ENCODE results near the gene FES. TPM values are rescaled to one million over a fixed set of nuclear protein-coding genes. Genes with fewer than 3 reads are reported as not detected.

Gene FES
- total RNA-seq, 1 experiment from 2014 or later: 0.46 TPM

DNA sequence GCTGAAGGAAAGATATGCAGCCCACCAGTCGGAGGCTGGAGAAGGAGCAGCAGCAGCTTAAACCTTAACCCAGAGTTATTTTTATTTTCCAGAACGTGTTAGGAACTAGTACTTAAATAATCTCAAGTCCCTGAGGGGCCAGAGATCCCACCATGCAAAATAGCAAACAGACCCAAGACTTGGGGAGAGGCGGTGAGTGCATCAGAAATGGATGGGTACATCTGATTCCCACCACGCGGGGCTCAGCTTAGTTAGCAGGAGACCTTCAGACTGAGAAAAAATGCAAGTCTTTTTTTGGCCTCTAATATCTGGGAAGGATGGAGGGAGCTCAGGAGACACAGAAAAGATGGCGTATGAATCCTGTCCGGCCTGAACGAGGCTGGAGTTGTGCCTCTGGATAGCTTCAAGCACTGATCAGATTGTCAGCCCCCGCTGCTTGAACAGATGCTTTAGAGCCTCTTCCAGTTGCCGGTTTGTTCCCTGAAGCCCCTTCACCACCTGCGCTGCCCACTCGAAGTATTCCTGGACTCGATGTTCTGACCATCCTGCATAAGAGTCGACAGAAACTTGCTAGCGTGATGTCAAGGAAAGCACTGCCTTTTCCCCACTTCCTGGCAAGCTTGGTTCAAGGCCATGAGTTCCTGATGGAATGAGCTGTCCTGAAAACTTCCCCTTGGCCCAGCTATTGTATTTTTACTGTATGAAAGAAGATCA, 46.7 kb downstream of the FES start:
- no peak for DNase-seq (ENCODE audit: low read depth)

DNA sequence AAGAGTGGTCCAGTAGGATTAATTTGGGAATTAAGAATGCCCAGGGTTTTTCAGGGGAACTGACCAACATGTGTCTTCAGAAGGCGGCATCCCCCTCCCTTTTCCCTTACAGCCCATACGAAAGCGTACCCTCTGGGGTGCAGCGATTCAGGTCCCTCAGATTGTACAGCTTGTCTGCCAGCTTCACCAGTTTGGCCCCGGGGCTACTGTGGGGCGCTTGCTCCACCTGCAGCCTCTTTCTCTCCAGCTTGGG, 47.2 kb downstream of the FES start:
- no peak for DNase-seq (ENCODE audit: low read depth)

DNA sequence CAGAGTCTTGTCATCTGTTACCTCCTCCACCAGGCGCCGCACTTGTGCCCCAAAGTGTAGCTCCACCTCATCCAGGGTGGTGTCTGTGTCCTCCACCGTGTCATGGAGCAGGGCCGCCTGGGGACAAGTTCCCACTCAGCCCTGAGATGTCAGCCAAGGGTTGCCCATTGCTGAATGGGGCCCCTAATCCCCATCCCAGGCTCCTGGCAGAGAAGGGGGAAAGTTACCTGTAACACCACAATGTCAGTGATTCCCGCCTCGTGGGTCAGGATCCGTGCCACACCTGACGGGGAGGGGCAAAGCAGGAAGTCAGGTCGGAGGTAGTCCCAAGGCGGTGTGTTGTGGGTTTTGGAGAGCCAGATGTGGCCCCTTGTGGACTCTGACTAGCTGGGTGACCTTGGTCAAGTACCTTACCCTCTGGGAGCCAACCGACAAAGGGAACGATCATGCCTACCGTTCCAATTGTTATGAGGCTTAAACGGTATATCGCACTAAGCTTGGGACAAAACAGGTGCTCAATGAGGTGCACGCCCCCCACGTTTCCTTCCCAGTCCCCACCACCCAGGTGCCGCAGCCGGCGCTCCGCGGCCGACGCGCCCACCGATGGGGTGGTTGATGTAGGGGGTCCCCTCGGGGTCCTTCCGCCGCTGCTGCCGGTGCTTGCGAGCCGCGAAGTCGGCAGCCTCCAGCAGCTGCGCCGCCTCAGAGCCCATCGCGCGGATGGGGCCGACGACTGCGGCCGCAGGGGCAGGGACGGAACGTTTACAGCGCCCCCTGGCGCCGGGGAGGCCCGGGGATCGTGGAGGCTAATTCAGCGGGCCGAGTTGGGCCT, 47.7 kb downstream of the FES start, which contains the start of gene HDDC3:
Gene HDDC3 (minus strand): TSS at position 722 of the 832 bp plus-strand sequence. CDS start 9 bp downstream, at position 713.
- peak; percentile 83 for DNase-seq (ENCODE audit: low read depth)

DNA sequence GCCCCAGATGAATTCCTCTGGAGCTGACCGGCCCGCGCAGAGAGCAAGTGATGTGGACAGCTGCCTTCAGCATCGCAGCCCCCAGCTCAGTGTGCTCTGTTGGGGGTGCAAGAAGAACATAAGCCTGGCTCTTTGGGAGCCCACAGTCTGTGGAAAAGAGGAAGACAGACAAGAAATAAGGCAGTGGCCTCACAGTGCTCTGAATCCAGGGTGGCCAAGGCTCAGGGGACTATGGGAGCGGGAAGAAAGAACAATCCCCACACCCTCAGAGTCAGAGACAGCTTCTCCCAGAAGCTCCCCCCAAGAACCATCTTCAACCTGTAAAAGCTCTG, 48.3 kb downstream of the FES start:
- DNase-seq (ENCODE audit: low read depth): no peak

DNA sequence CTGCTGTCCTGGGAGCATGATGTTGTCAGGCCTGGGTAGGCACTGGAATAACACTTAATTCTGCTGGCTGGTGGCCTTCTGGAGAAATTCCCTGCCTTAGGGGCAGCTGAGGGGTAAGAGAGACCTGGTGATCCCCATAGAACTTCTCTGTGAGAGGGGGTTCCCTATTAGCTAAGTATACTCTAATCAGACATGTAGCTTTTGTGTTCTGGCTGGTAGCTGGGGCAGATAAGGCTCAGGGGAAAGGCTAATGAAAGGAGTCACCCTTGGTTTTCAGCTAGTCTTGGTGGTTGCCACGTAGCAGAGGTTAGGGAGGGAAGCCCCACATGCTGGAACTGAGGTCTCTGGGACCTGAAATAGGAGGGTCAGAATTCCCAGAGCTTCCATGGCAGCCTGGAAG, 49.0 kb downstream of the FES start:
- DNase-seq (ENCODE audit: low read depth): no peak

DNA sequence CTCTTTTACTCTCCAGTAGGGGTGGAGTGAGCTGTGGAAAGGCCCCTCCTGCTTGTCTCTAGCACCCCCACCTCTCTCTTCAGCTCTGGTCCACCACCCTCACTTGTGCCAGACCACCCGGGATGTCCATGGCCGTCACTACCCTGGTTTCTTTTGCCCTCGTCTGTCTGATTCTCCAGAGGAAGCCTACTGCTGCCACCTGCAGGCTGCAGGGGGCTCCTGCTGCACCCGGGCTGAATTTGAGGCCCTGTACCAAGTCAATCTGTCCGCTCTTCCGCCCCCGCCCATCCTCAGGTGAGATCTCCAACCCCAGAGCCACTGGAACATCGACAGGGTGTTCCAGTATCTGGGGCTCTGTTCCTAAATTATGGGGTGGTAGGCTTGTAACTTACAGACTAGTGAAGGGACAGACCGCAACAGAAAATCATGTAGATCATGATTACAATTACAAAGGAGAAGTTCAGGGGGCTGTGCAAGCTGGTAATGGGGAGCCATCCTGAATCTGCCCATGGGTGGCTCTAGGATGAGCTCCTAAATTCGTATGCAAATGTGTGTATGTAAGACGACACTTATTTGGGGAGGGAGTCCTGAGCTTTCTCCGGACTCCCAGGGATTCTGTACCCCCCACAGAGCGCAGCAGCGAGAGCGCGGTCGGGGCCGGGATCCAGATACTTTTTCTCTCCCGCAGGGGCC, 50.1 kb downstream of the FES start:
- DNase-seq (ENCODE audit: low read depth): peak; percentile 80

DNA sequence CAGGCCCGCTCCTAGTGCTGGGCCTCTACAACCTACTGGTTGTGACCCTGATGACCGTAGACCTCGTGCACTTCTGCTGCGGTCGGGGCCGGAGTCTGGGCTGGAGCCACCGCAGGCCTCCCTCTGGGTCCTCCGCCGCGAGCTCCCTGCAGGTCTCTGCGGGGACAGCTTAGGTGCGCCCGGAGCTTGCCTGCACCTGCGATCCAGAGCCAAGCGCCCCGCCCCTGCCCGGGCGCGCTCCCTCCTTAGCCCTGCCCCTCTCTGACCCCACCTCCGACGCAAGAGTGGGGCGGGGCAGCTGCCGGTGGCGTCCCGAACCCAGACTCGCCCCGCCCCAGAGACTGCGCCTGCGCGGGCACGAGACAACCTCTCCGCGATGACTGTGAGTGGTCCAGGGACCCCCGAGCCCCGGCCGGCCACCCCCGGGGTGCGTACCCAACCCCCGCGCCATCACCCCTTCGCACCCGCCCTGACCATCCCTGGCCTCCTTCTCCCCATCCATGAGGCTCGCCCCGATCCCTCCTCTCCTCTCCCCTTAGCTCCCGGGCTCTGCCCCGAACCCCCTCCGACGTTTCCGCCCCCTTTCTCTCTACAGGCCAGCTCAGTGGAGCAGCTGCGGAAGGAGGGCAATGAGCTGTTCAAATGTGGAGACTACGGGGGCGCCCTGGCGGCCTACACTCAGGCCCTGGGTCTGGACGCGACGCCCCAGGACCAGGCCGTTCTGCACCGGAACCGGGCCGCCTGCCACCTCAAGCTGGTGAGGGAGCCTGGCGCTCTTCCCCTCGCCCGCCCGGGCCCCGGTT, 50.8 kb downstream of the FES start, which contains the start of gene UNC45A:
Gene UNC45A (plus strand): TSS at position 337 of the 803 bp plus-strand sequence. CDS start 40 bp downstream, at position 377.
- DNase-seq (ENCODE audit: low read depth): peak; percentile 92

DNA sequence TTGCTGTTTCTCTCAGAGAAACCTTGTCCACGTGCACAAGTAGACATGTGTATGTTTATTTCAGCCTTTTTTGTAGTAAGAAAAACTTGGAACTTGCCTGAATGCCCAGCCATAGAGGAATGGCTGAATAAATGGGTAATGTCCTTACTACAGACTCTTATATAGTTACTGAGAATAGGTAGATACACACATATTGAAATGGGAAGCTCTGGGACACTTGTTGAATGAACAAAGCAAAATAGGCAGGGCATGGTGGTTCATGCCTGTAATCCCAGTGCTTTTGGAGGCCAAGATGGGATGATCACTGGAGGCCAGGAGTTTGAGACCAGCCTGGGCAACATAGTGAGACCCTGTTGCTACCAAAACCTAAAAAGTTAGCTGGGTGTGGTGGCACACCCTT, 52.5 kb downstream of the FES start:
- DNase-seq (ENCODE audit: low read depth): no peak

DNA sequence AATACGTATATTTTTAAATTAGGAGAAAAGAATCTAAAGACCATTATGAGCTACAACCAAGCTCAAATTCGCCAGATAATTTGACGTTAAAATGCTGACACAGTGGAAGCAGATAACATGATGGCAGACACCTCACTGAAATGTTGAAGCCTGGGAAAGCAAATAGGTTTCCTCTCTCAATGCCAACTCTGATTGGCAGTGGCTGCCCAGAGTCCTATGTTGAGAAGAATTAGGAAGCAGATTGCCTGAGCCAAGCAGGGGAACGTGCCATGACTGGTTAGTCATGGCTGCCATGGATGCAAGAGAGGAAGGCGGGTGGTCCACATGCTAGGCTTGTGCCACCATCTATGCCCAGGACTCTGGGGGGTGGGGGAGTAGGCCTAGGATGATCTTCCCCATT, 54.0 kb downstream of the FES start:
- DNase-seq (ENCODE audit: low read depth): no peak

DNA sequence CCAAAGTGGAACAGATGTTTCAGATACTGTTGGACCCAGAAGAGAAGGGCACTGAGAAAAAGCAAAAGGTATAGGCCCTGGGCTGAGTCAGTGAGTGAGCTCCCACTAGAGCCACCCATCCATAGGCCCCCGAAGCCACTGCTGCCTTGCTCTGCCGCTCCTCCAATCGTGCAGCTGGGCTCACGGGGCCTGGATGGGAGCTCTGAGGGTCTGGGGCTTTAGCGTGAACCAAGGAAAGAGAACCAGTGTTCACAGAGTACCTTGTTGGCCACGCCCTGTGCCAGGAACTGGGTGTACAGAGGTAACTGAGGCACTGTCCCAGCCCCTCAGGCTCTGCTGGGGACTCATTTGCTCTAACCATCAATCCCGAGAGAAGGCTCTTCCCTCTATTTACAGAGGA, 55.5 kb downstream of the FES start:
- DNase-seq (ENCODE audit: low read depth): no peak

DNA sequence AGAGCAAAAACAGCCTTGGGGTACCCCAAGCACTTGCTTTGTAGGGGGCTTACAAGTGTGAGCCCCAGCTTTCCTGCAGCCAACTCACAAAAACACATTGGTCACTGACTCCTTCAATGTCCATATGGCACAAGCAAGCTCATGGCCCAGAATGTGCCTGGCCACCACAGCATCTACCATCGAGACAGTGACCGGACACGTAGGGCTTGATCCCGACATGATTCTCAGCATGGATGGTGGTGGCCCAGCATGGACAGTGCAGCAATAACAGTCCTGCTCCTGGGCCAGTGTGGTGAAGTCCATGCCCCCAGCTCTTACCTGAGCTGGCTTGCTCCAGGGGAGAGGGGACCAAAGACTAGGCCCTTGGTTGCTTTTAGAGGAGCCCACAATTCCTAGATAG, 56.7 kb downstream of the FES start:
- no peak for DNase-seq (ENCODE audit: low read depth)

DNA sequence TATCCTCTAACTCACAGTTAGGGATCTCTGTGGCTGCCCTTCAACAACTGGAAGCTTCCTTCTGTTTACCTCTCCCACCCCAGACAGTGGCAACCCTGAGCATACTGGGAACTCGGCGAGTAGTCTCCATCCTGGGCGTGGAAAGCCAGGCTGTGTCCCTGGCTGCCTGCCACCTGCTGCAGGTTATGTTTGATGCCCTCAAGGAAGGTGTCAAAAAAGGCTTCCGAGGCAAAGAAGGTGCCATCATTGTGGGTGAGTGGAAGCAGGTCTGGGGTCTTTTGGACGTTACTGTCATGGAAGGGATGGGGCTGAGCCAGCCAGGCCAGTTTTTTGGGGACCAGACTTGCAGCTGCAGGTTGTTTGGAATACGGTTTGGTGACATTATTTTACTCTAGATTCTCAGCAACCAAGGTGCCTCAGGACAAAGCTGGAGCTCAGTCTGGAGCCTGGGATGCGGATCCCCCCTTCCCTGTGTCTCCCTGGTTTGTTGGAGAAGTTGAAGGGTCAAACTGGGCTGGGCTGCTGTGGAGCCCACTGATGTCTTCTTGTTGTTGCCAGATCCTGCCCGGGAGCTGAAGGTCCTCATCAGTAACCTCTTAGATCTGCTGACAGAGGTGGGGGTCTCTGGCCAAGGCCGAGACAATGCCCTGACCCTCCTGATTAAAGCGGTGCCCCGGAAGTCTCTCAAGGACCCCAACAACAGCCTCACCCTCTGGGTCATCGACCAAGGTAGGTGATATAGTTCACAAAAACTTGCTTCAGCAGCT, 58.2 kb downstream of the FES start:
- no peak for DNase-seq (ENCODE audit: low read depth)

DNA sequence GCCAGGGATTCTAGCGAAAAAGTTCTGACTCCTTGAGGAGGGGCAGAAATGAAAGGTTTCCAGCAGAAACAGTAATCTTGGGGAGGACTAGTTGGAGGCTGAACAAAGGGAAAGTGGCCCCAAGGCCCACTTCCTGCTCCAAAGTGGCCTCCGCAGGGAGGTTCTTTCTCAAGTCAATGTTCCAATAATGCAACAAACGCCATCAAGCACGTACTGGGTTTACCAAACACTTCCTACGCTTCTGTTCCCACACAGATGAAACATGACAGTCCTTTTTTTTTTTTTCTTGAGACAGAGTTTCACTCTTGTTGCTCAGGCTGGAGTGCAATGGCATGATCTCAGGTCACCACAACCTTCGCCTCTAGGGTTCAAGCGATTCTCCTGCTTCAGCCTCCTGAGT, 60.8 kb downstream of the FES start:
- no peak for DNase-seq (ENCODE audit: low read depth)

Other genes starting within 250 kb of the FES start
- 23.5 and 24.8 TPM in 2 replicates for gene BLM, start 167.2 kb upstream of the FES start, total RNA-seq (2014; rRNA removed; shearing (Covaris generic))
- gene FURIN, start 15.9 kb upstream of the FES start, total RNA-seq (2014; rRNA removed; shearing (Covaris generic)): 48.8 and 51.5 TPM in 2 replicates
- 2.1 and 8.2 TPM in 2 replicates for gene MAN2A2, start 18.8 kb downstream of the FES start, total RNA-seq (2014; rRNA removed; shearing (Covaris generic))
- gene HDDC3, start 48.0 kb downstream of the FES start, total RNA-seq (2014; rRNA removed; shearing (Covaris generic)): 10.2 and 17.6 TPM in 2 replicates
- 48.7 and 57.5 TPM in 2 replicates for gene UNC45A, start 50.8 kb downstream of the FES start, total RNA-seq (2014; rRNA removed; shearing (Covaris generic))
- 13.6 and 19.8 TPM in 2 replicates for gene RCCD1, start 70.4 kb downstream of the FES start, total RNA-seq (2014; rRNA removed; shearing (Covaris generic))
- 357 and 446 TPM in 2 replicates for gene PRC1, start 110.0 kb downstream of the FES start, total RNA-seq (2014; rRNA removed; shearing (Covaris generic))
- 11.3 and 17.0 TPM in 2 replicates for gene VPS33B, start 138.1 kb downstream of the FES start, total RNA-seq (2014; rRNA removed; shearing (Covaris generic))
- gene SV2B, start 215.8 kb downstream of the FES start, total RNA-seq (2014; rRNA removed; shearing (Covaris generic)): 0.15 and 1.1 TPM in 2 replicates

Data from Daoy (cell line).